AG04449 (cell line): ENCODE results near the gene ALDH18A1.

Experiments used
- CTCF ChIA-PET: fragments of 350-600 bp; formaldehyde crosslinking; extraction: SDS; loops from one replicate; lab custom pipeline; 2021; ENCODE audit warnings: antibody characterized with exemption; lab: Yijun Ruan, JAX
- POLR2A ChIA-PET: fragments of 400-600, 350-600 bp; formaldehyde crosslinking; extraction: SDS; loops from one replicate; lab custom pipeline; 2020; ENCODE audit warnings: antibody characterized with exemption, inconsistent platforms; lab: Yijun Ruan, JAX
- DNase-seq: peaks from one replicate; pipeline ENCODE4 v3.0.0-alpha.2; 2010; ENCODE audit warnings: low read depth, low spot score
- H3K4me3 ChIP-seq: 2 replicates; pipeline ENCODE4 v1.5.1; 2011; ENCODE audit warnings: low read depth, mild to moderate bottlenecking, control low read depth, low read length
- TF ChIP-seq, protein P1 (sequence below): IDR thresholded peaks from one replicate; pipeline ENCODE4 v1.5.1; 2011; ENCODE audit warnings: mild to moderate bottlenecking, moderate library complexity, low read length, control low read depth, inconsistent platforms; ENCODE audit not compliant: insufficient read depth; ENCODE audit errors: missing control alignments

ALDH18A1 gene

GRCh38 chr10:95653895-95654294, 2.6 kb downstream of the ALDH18A1 start:
- no peak overlapping the region for H3K4me3 ChIP-seq
- CTCF ChIA-PET = interaction anchor here (2.3 kb wide), 1 partner anchor 40 kb away, joined by 9 read pairs; the partner anchor contains the start of gene TCTN3
- no peak for DNase-seq
- POLR2A ChIA-PET = no interaction called here
- TF ChIP-seq, protein P1, sequence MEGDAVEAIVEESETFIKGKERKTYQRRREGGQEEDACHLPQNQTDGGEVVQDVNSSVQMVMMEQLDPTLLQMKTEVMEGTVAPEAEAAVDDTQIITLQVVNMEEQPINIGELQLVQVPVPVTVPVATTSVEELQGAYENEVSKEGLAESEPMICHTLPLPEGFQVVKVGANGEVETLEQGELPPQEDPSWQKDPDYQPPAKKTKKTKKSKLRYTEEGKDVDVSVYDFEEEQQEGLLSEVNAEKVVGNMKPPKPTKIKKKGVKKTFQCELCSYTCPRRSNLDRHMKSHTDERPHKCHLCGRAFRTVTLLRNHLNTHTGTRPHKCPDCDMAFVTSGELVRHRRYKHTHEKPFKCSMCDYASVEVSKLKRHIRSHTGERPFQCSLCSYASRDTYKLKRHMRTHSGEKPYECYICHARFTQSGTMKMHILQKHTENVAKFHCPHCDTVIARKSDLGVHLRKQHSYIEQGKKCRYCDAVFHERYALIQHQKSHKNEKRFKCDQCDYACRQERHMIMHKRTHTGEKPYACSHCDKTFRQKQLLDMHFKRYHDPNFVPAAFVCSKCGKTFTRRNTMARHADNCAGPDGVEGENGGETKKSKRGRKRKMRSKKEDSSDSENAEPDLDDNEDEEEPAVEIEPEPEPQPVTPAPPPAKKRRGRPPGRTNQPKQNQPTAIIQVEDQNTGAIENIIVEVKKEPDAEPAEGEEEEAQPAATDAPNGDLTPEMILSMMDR = no peak

DNA sequence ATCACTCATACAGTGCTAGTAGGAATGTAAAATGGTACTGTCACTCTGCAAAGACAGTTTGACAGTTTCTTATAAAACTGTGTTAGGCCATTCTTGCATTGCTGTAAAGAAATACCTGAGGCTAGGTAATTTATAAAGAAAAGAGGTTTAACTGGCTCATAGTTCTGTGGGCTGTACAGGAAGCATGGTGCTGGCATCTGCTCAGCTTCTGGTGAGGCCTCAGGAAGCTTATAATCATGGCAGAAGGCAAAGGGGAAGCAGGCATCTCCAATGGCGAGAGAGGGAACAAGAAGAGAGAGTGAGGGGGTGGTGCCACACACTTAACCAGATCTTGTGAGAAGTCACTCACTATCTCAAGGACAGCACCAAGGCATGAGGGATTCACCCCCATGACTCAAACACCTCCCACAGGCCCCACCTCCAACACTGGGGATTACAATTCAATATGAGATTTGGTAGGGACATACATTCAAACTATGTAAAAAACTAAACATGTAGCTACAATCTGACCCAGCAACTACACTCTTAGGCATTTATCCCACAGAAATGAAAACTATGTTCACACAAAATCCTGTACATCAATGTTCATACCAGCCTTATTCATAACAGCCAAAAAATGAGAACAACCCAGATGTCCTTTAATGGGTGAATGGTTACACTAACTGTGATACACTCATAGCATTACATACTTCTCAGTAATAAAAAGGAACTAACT, 5.0 kb downstream of the ALDH18A1 start:
- no peak overlapping the region for H3K4me3 ChIP-seq
- TF ChIP-seq, protein P1 = no peak
- CTCF ChIA-PET = interaction anchor here (2.2 kb wide), 1 partner anchor 42 kb away, joined by 11 read pairs; the partner anchor contains the start of gene TCTN3
- POLR2A ChIA-PET = no interaction called here
- peak; percentile 59 for DNase-seq

DNA sequence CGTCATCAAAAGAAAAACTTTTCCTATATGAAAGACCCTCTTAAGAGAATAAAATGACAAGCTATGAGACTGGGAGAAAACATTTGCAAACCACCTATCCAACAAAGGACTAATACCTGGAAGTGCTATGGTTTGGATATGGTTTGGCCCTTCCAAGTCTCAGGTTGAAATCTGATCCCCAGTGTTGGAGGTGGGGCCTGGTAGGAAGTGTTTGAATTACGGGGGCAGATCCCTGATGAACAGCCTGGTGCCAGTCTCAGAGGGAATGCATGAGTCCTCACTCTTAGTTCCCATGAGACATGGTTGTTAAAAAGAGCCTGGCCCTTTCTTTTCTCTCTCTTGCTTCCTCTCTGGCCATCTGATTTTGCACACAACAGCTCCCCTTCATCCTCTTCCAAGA, 6.3 kb downstream of the ALDH18A1 start:
- DNase-seq = no peak
- CTCF ChIA-PET = interaction anchor here (1.2 kb wide), 1 partner anchor 215 kb away, joined by 3 read pairs; no protein-coding TSS in a partner anchor
- TF ChIP-seq, protein P1 = no peak
- no peak overlapping the region for H3K4me3 ChIP-seq
- POLR2A ChIA-PET = no interaction called here

GRCh38 chr10:95648138-95648537, 8.4 kb downstream of the ALDH18A1 start:
- no peak for DNase-seq
- ChIA-PET CTCF (no interaction called here), POLR2A (no interaction called here)
- TF ChIP-seq, protein P1 = no peak
- H3K4me3 ChIP-seq = no peak overlapping the region

DNA sequence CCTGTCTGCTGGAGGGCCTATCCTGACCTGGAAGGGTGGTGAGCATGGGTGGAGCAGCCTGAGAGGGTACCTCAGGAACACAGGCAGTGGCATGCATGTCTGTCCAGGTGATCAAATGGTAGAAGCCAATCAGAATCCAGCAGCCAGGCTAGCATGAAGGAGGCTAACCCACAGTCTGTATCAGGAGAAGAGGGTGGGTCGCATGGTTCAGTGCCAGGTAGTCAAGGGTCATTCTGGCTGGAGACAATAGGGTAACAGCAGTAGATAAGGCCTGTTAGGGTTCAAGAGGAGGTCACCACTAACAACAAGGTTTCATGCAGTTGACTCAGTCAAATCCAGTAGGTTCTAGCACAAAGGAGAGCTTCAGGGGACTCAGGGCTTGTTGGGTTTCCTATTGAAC, 10.4 kb downstream of the ALDH18A1 start:
- no peak overlapping the region for H3K4me3 ChIP-seq
- ChIA-PET CTCF (no interaction called here), POLR2A (no interaction called here)
- no peak for DNase-seq
- TF ChIP-seq, protein P1 = no peak

GRCh38 chr10:95644901-95645300, 11.6 kb downstream of the ALDH18A1 start:
- TF ChIP-seq, protein P1 = no peak
- no peak overlapping the region for H3K4me3 ChIP-seq
- ChIA-PET POLR2A (no interaction called here), CTCF (interaction anchor here (0.9 kb wide), 1 partner anchor 19 kb away, joined by 3 read pairs; no protein-coding TSS in a partner anchor)
- DNase-seq = no peak
